Amniotic epithelial cell (primary cell): ENCODE measurements around the gene REEP2.
"Not testable (repeated sequence)": the region's sequence is repeated elsewhere in the genome, so short reads cannot be mapped to it uniquely, and the experiment has no call there.

Experiments used
- DNase-seq: peaks from one replicate; pipeline ENCODE4 v3.0.0-alpha.2; 2010; ENCODE audit warnings: low read depth

REEP2 gene

DNA sequence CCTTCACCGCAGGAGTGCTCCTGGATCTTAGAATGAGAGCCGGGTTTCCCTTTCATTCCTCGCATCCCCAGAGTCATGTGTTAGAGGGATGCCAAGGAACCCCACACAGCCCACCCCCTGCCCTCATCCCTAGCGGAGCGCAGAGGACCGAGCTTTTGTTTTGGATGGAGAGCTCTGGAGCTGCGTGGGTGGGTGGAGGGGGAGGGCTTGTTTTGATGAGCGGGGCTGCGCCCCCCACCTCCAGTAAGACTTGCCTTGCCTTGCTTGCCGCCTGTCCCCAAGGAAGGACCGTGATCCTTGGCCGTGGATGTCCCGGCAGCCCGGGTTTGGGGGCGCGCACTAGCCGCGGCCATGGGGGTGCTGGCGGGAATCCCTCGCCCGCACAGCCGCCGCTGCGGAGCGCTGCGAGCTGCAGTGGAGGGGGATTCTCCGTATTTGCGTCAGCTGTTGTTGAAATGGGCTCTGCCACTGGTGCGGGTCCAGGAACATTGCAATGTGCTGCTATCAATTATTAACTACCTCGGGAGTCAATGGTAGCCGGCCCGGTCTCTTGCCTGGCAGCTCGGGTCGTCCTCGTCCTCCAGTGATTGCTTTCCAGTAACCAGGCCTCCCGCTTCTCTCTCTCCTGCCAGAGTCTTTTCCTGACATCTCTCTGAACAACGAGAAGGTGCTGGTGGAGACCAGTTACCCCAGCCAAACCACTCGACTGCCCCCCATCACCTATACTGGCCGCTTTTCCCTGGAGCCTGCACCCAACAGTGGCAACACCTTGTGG lies 27.5 kb downstream of the REEP2 start:
- DNase-seq: peak; percentile 35

DNA sequence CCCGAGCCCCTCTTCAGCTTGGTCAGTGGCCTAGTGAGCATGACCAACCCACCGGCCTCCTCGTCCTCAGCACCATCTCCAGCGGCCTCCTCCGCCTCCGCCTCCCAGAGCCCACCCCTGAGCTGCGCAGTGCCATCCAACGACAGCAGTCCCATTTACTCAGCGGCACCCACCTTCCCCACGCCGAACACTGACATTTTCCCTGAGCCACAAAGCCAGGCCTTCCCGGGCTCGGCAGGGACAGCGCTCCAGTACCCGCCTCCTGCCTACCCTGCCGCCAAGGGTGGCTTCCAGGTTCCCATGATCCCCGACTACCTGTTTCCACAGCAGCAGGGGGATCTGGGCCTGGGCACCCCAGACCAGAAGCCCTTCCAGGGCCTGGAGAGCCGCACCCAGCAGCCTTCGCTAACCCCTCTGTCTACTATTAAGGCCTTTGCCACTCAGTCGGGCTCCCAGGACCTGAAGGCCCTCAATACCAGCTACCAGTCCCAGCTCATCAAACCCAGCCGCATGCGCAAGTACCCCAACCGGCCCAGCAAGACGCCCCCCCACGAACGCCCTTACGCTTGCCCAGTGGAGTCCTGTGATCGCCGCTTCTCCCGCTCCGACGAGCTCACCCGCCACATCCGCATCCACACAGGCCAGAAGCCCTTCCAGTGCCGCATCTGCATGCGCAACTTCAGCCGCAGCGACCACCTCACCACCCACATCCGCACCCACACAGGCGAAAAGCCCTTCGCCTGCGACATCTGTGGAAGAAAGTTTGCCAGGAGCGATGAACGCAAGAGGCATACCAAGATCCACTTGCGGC lies 28.2 kb downstream of the REEP2 start:
- DNase-seq: peak; percentile 29

DNA sequence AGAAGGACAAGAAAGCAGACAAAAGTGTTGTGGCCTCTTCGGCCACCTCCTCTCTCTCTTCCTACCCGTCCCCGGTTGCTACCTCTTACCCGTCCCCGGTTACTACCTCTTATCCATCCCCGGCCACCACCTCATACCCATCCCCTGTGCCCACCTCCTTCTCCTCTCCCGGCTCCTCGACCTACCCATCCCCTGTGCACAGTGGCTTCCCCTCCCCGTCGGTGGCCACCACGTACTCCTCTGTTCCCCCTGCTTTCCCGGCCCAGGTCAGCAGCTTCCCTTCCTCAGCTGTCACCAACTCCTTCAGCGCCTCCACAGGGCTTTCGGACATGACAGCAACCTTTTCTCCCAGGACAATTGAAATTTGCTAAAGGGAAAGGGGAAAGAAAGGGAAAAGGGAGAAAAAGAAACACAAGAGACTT lies 28.9 kb downstream of the REEP2 start:
- DNase-seq: no peak

DNA sequence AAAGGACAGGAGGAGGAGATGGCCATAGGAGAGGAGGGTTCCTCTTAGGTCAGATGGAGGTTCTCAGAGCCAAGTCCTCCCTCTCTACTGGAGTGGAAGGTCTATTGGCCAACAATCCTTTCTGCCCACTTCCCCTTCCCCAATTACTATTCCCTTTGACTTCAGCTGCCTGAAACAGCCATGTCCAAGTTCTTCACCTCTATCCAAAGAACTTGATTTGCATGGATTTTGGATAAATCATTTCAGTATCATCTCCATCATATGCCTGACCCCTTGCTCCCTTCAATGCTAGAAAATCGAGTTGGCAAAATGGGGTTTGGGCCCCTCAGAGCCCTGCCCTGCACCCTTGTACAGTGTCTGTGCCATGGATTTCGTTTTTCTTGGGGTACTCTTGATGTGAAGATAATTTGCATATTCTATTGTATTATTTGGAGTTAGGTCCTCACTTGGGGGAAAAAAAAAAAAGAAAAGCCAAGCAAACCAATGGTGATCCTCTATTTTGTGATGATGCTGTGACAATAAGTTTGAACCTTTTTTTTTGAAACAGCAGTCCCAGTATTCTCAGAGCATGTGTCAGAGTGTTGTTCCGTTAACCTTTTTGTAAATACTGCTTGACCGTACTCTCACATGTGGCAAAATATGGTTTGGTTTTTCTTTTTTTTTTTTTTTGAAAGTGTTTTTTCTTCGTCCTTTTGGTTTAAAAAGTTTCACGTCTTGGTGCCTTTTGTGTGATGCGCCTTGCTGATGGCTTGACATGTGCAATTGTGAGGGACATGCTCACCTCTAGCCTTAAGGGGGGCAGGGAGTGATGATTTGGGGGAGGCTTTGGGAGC lies 29.5 kb downstream of the REEP2 start:
- peak; percentile 24 for DNase-seq

DNA sequence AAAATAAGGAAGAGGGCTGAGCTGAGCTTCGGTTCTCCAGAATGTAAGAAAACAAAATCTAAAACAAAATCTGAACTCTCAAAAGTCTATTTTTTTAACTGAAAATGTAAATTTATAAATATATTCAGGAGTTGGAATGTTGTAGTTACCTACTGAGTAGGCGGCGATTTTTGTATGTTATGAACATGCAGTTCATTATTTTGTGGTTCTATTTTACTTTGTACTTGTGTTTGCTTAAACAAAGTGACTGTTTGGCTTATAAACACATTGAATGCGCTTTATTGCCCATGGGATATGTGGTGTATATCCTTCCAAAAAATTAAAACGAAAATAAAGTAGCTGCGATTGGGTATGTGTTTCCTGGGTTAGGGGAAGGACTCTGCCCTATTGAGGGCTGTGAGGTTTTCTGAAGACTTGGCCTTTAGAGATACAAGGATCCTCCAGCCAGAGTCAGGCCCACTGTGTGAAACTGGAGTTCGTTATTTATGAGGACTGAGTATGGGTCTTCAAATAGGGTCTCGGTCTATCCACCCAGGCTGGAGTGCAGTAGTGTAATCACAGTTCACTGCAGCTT lies 30.2 kb downstream of the REEP2 start:
- DNase-seq: no peak

DNA sequence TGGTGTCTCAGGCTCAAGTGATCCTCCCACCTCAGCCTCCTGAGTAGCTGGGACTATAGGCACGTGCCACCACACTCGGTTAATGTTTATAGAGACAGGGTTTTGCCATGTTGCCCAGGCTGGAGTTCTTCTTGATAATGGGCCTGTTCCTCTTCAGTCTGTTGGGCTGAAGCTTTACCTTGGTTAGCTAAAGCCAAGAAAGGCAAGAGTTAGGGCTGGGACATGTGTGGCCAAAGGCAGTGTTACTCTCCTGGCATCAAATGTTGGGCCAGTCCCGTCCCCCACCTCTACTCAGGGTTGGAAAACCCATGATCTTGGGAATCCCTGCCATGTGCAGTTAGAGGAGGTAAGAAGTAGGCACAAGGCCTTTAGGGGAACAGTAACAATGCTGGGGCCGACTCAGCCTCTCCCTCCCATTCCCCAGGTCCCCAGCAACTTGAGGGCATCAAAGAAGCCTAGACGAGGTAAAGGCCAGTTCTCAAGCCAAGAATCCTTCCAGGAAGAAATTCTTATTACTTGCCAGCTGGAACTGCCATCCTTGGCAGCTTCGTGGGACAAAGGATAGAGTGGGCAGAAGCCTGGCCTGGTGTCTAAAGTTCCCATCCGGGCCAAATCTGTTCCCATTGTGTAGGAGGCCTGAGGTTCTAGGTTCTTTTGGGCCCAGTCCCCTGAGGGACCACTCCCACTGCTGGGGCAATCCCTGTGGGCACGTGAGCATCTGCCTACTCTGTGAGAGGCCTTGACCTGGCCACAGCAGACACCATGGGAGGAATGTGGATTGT lies 30.9 kb downstream of the REEP2 start:
- DNase-seq: peak; percentile 90

DNA sequence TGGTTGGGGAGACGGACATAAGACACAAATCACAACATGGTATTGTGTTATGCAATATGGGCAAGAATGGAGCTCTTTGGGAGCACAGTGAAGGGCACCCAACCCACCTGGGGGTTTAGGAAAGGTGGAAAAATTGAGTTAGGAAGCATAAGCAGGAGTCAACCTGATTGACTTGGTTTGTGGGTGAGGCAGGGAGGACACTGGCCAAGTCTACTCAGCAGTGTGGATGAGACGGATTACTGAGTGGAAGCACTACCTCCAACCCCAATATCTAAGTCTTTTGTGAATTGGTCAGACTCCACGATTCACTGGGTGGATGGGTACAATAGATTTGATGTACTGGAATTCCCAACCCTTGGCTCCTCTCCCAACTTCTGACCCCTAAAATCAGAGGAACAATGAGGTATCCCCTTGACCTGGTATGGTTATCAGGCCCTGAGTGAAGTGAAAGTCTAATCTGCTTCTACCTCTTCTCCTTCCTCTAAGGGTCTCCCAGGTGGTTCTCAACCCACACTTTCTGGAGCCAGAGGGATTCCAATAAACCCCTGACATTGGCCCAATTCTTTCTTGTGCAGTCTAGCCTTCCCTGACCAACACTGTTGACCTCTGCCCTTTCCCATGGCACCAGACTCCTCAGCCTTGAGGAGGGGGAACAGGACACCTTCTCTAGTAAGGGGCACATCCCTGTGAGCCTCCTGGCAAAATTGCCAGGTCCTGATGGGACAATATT lies 31.6 kb downstream of the REEP2 start:
- no peak for DNase-seq

DNA sequence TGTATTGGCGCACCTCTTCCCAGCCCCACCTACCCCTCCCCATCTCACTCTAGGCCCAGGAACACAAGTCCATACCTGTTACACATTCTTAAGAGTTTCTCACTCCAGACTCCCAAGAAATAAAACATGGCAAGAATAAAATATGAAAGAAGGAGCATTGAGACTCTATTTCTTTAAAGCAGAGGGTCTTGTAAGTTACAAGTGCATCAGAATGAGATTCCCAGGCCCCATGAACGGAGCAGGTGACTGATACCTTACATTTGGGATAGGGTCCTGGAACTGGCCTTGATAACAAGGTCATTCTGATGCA lies 32.1 kb downstream of the REEP2 start:
- DNase-seq: no peak

DNA sequence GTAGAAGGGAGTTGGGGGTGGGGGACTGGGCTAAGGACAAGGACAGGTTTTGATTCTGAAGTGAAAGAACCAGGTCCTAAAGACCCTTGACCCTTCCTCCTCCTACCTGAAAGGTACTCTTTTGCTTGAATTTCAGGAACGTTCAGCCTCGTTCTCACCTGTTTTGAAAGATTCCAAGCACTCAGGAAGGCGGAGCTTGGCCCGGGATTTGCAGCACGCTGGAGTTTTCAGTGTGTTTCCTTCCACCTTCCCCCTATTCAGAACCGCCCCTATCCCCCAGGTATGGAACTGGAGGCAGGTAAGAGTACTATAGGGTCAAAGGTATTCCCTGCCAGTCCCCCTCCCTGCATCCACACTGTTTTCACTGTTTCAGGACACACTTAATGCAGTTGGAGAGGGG lies 33.5 kb downstream of the REEP2 start:
- no peak for DNase-seq

DNA sequence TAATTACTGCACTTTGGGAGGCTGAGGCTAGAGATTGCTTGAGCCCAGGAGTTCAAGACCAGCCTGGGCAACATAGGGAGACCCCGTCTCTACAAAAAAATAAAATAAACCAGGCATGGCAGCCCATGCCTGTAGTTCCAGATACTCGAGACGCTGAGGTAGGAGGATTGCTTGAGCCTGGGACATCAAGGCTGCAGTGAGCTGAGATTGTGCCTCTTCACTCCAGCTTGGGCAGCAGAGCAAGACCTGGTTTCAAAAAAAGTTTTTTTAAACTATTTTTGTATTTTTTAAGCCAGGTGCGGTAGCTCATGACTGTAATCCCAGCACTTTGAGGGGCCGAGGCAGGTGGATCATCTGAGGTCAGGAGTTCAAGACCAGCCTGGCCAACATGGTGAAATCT lies 34.3 kb downstream of the REEP2 start:
- DNase-seq: not testable (repeated sequence)

DNA sequence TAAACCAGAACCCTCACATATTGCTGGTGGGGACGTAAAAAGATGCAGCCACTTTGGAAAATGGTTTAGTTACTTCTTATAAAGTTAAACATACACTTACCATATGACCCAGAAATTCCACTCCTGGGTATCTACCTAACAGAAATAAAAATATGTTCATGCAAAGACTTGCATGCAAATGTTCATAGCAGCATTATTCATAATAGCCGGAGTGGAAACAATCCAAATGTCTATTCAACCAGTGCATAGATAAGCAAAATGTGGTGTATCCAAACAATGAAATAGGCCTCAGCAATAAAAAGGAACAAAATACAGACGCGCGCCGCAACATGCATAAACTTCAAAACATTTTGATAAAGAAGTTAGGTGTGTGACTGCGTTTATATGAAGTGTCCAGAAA lies 38.1 kb downstream of the REEP2 start:
- DNase-seq: no peak

DNA sequence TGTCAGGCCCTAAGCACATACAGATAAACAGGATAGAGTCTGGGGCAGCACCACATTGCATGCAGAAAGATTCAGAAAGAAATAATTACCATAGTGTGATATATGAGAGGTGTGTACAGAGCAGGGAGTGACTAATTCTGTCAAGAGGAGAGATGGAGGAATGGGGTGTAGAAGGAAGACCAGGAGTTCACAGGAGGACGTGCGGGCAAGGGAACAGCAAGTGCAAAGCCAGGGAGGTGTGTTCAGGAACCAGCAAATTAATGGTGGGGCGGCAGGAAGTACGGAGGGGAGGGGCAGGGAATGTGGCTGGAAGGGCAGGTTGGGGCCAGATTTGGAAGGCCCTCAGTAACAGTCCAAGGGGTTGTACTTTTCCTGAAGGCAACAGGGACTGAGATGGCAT lies 43.8 kb downstream of the REEP2 start:
- DNase-seq: no peak

DNA sequence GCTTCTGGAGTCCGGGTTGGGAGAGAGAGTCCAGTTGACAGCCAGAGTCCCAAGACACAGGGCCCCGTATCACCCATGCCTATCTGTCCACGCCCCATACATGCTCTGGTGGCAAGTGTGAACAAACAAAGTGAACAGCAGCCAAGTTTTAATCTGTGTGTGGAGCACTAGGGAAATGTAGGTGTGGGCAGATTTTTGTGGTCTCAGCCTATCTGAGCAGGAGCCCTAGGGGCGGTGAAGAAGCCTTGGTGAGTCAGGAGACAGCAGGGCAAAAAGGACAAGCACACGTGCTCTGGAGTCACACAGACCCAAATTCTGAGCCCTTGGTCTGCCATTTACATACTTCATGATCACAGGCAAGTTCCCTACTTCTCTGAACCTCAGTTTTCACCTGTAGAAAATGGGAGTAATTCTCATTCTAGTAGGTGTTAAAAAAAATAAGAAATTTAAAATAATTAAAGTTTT lies 49.7 kb downstream of the REEP2 start:
- DNase-seq: peak; percentile 74

DNA sequence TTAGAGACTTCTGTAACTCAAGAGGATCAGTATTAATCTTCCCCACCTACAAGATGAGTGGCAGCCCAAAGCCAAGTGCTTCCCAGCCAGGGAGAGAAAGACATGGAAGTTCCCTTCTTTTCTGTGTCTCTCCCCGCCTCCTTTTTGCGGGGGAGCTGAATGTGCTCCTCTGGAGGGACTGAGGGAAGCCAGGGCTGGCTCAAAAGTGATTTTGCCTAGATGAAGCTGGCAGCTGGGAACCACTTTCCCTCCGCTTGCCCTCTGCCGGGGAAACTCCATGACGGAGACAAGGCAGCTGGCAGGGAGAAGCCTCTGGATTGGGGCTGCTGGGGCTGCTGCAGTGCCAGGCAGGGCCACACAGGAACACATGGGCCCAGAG lies 50.8 kb downstream of the REEP2 start:
- no peak for DNase-seq

DNA sequence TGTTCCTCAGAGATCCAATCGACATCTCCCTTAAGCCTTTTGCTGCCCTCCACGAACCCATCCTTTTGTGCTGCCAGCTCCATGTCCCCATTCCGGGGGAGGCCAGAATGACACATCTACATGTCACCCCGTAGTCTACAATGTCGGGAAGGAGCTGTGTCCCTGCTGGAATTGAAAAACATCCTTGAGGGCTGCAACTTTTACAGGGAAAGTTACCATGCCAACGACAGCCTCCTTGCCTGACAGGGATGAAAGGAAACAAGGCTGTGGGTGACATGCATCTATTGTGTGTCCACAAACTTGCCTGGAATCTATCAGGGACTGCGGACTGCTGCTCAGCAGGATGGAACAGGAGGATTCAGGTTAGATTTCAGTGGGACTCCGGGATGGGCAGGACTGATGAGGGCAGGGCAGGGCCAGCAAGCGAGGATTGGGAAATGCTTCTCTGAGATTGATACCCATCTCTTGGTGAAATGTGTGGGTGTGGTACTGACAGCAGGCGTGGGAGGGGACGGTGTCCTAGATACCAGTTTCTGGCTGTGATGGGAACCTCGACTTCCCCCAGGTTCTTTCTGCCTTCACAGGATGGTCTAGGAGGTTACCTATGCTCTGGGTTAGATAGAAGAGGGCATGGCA lies 51.9 kb downstream of the REEP2 start:
- no peak for DNase-seq

DNA sequence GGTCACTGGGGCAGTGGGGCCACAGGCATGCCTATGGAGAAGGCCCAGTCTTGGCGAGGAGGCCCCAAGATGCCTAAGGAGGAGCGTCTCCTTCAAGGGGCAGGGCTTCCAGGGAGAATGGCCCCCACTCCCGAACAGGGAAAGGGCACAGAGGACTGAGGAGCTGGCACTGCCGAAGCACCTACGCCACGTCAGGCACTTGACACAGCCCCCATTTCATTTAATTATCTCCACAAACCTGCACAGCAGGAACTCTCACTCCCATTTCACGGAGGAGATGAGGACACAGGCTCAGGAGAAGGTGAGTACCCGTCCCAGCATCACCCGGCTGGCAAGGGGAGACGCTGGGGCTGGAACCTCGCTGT lies 52.4 kb downstream of the REEP2 start:
- DNase-seq: no peak

DNA sequence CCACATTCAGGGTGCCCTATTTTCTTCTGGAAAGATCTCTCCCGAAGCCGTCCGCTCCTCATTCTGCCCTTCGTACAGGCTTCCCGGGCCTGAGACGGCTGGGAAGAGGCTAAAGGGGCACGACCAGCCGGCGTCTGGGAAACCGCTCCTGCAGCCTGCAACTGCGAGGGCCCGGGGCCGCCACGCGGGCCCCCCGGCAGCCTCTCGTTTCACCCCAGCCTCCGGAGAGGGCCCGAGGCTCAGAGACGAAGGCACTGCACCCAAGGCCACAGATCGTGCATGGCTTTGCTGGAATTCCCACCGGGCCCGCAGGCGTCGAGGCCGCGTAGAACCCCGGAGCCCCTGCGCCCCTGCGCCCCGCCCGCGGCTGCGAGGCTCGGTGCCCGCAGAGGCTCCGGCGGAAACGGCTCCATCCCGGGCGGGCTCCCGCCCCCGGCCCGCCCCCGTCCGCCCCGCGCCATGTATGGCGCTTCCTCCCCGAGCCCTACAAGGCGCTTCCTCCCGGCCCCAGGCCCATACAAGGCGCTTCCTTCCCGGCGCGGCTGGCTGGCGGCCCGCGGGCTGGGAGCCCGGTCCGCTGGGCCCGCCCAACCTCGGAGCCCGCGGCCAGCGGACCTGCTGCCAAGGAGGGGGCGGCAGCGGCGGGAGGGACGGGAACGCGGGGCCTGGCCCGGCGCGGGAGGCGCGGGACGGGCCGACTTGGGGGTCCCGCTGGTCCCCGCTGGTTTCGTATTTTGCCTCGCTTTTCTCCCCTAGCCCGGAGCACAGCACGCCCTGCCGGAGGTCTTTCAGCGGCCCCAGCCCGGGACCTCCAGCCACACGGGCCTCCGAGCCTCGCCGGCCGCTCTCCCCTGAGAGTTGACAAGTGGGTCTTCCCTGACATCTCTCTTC lies 53.1 kb downstream of the REEP2 start:
- peak; percentile 89 for DNase-seq

DNA sequence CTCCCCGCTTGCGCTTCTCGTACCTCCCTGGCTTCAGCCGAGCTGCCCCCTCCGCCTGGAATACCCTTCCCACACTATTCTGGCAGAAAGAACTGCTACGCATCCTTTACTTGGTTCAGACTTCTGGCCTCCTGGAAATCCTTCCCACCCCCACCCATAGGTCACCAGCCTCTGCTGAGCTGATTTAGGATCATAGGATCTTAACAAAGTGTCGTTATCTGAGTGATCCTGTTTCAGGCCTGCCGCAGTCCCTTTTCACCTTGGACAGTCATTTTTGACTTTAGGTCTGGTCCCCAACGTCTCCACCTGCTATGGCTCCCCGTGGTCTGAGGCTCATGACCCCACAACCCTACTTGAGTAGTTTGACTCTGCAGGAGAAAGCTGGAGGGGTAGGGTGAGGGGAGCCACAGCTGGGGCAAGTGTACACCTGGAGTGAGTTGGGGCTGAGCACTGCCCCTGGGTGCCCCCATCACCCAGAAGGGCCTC lies 53.7 kb downstream of the REEP2 start:
- DNase-seq: no peak

DNA sequence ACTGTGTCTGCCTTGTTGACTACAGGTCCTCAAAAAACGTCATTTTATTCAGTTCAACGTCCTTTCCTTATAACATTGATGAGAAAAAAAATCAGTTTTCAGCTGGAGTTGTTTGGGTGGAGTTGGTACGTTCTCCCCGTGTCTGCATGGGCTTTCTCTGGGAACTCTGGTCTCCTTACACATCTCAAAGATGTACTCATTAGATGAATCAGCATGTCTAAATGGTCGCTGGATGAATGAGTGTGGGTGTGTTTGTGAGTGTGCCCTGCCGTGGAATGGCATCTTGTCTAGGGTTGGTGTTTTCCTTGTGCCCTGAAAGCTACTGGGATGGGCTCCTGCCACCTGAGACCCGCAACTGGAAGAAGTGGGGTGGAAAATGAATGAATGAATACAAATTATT lies 56.5 kb downstream of the REEP2 start:
- no peak for DNase-seq
